Activated CD4-positive, alpha-beta memory T cell treated with anti-CD3 and anti-CD28 coated beads, Interleukin-2, amount 10 ng/mL, durations not matched to agents 7 days and 5 days (primary cell): ENCODE data around the gene EID3. TPM values are rescaled to one million over a fixed set of nuclear protein-coding genes. Genes with fewer than 3 reads are reported as not detected.

Experiments used
- CTCF ChIA-PET: fragments of 350-600 bp; sonication (Branson Sonifier 250); formaldehyde crosslinking; loops from one replicate; lab custom pipeline; 2021; ENCODE audit warnings: antibody characterized with exemption, inconsistent platforms; lab: Charles Lee
- POLR2A ChIA-PET: fragments of 350-600 bp; sonication (Branson Sonifier 250); formaldehyde crosslinking; loops from one replicate; lab custom pipeline; 2021; ENCODE audit warnings: antibody characterized with exemption; lab: Charles Lee
- DNase-seq: peaks from one replicate; pipeline ENCODE4 v3.0.0-alpha.2; 2020
- H3K27ac Mint-ChIP-seq: one replicate; pipeline ENCODE4 v1.8.0; 2021; ENCODE audit warnings: mild to moderate bottlenecking, mixed read lengths
- H3K27me3 Mint-ChIP-seq: one replicate; pipeline ENCODE4 v1.8.0; 2021; ENCODE audit warnings: mixed read lengths
- H3K36me3 Mint-ChIP-seq: one replicate; pipeline ENCODE4 v1.8.0; 2021; ENCODE audit warnings: low read depth, mixed read lengths
- H3K4me1 Mint-ChIP-seq: one replicate; pipeline ENCODE4 v1.8.0; 2021; ENCODE audit warnings: mixed read lengths
- H3K4me3 Mint-ChIP-seq: one replicate; pipeline ENCODE4 v1.8.0; 2021; ENCODE audit warnings: mild to moderate bottlenecking, mixed read lengths
- H3K9me3 Mint-ChIP-seq: one replicate; pipeline ENCODE4 v1.8.0; 2021; ENCODE audit warnings: mixed read lengths
- total RNA-seq, 2 experiments: library from RNA; stranded (reverse); gene quantifications; one replicate each; pipeline ENCODE4 v1.2.3, GENCODE V29; 2021

Gene EID3
- total RNA-seq, 2 experiments from 2014 or later = 3.4 to 4.2 TPM

DNA sequence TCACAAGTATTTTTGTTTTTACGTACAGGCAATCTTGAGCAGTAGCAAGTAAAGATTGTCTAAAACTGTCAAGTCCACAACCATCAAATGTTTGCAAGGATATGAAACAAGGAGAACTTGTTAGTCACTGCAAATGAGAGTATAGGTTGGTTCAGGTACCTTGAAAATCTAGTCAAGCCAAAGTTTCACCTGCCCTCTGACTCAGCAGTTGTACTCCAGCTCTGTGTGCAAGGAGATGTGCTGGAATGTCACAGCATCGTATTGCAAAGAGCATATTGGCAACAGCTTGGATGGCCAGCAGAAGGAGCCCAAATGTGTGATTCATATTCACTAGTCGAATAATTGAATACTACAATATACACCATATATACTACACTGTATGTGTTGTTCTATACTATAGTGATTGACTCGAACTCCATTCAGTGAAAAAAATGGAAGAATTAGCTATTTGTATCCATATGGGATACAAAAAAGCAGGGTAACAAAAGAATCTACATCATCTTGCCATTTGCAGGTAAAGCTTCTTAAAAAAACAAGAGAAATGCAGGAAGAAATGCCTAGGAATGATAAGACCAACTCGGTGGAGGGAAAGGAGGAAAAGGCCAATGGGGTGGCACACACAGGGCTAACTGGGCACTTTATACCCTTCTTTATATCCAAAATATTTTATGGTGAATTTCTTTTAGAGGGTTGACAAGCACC is 44.0 kb downstream of the EID3 start:
- ChIA-PET POLR2A (interaction anchor here (1.0 kb wide), 1 partner anchor 44 kb away, joined by 3 read pairs; the partner anchor contains the start of gene EID3), CTCF (no interaction called here)
- no peak for DNase-seq
- H3K9me3 Mint-ChIP-seq = no peaks in the 10 kb centered on the region
- H3K27me3 Mint-ChIP-seq = no peaks in the 10 kb centered on the region
- no peaks in the 10 kb centered on the region for H3K4me1 Mint-ChIP-seq
- H3K4me3 Mint-ChIP-seq = no peak overlapping the region
- H3K36me3 Mint-ChIP-seq = peaks cover 39% of the 10 kb centered on the region
- no peak overlapping the region for H3K27ac Mint-ChIP-seq

GRCh38 chr12:104348283-104348993 is 44.9 kb downstream of the EID3 start:
- CTCF ChIA-PET = interaction anchor here (0.9 kb wide), 1 partner anchor 10 kb away, joined by 3 read pairs; no protein-coding TSS in a partner anchor
- POLR2A ChIA-PET = interaction anchor here (1.0 kb wide), 1 partner anchor 45 kb away, joined by 3 read pairs; the partner anchor contains the start of gene EID3
- peaks cover 39% of the 10 kb centered on the region for H3K36me3 Mint-ChIP-seq

DNA sequence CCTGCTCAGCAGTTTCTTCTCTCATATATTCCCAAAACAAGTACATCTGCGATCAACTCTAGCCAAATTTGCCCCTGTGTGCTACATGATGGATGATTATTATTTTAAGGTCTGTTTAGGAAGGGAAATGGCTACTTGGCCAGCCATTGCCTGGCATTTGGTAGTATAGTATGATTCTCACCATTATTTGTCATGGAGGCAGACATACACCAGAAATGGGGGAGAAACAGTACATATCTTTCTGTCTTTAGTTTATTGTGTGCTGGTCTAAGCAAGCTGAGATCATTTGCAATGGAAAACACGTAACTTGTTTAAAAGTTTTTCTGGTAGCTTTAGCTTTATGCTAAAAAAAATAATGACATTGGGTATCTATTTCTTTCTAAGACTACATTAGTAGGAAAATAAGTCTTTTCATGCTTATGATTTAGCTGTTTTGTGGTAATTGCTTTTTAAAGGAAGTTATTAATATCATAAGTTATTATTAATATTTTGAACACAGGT is 45.5 kb downstream of the EID3 start:
- ChIA-PET CTCF (interaction anchor here (0.8 to 1.0 kb wide), 3 partner anchors 9 to 133 kb away, joined by 3 read pairs; no protein-coding TSS in a partner anchor), POLR2A (no interaction called here)
- DNase-seq = no peak
- Mint-ChIP-seq H3K36me3 (peaks cover 39% of the 10 kb centered on the region), H3K4me1 (no peaks in the 10 kb centered on the region), H3K27ac (no peak overlapping the region), H3K27me3 (no peaks in the 10 kb centered on the region), H3K4me3 (no peak overlapping the region), H3K9me3 (no peaks in the 10 kb centered on the region)

More at GRCh38 chr12:104348283-104348993, 44.9 kb downstream of the EID3 start:
- DNase-seq = no peak
- Mint-ChIP-seq H3K27ac (no peak overlapping the region), H3K9me3 (no peaks in the 10 kb centered on the region), H3K27me3 (no peaks in the 10 kb centered on the region), H3K4me1 (no peaks in the 10 kb centered on the region), H3K4me3 (no peak overlapping the region)

GRCh38 chr12:104350211-104351056 is 46.9 kb downstream of the EID3 start:
- no peak overlapping the region for H3K4me3 Mint-ChIP-seq
- no peak for DNase-seq
- ChIA-PET POLR2A (interaction anchor here (1.2 kb wide), 1 partner anchor 11 kb away, joined by 3 read pairs; no protein-coding TSS in a partner anchor), CTCF (interaction anchor here (0.8 to 1.0 kb wide), 2 partner anchors 31 to 135 kb away, joined by 3 read pairs; no protein-coding TSS in a partner anchor)
- no peaks in the 10 kb centered on the region for H3K4me1 Mint-ChIP-seq
- H3K36me3 Mint-ChIP-seq = peaks cover 36% of the 10 kb centered on the region
- H3K27me3 Mint-ChIP-seq = no peaks in the 10 kb centered on the region
- H3K9me3 Mint-ChIP-seq = no peaks in the 10 kb centered on the region
- H3K27ac Mint-ChIP-seq = no peak overlapping the region

DNA sequence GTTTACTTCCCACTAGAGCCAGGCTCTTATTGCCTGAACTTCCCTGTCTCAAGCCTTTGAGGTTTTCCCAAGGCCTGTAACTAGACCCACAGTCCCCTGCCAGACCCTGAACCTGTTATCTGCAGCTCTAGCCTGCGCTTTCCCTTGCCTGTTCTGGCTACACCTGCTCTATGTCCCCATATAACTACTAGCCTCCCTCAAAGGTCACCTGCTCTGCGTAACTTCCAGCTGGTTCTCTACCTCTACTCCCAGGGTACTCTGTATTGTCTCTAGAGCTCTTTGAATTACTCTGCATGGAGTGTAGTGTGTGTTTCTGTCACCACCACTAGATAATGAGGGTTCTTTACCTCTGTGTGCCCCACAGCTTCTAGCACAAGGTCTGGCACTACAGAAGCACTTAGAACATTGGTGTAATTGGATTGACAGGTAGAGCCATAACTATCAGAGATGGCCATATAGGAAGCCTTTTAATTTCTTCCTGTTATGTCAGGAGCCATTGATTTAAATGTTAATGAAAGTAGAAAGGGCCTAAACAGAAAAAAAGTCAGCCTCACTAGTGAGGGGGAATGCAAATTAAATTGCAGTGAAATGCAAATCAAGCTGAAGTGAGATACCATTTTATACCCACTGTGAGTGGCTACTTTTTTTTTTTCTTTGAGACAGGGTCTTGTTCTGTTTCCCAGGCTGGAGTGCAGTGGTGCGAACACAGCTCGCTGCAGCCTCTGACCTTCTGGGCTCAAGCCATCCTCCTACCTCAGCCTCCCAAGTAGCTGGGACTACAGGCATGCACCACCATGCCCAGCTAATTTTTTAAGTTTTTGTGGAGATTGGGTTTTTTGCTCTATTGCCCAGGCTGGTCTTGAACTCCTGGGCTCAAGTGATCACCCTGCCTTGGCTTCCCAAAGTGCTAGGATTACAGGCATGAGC is 47.8 kb downstream of the EID3 start:
- Mint-ChIP-seq H3K4me1 (no peaks in the 10 kb centered on the region), H3K9me3 (no peaks in the 10 kb centered on the region), H3K36me3 (peaks cover 34% of the 10 kb centered on the region), H3K27me3 (no peaks in the 10 kb centered on the region), H3K4me3 (no peak overlapping the region), H3K27ac (no peak overlapping the region)
- DNase-seq = no peak
- POLR2A ChIA-PET = interaction anchor here (1.2 kb wide), 2 partner anchors 11 to 12 kb away, joined by 3 read pairs; no protein-coding TSS in a partner anchor
- CTCF ChIA-PET = interaction anchor here (1.5 kb wide), 1 partner anchor 9 kb away, joined by 4 read pairs; no protein-coding TSS in a partner anchor

DNA sequence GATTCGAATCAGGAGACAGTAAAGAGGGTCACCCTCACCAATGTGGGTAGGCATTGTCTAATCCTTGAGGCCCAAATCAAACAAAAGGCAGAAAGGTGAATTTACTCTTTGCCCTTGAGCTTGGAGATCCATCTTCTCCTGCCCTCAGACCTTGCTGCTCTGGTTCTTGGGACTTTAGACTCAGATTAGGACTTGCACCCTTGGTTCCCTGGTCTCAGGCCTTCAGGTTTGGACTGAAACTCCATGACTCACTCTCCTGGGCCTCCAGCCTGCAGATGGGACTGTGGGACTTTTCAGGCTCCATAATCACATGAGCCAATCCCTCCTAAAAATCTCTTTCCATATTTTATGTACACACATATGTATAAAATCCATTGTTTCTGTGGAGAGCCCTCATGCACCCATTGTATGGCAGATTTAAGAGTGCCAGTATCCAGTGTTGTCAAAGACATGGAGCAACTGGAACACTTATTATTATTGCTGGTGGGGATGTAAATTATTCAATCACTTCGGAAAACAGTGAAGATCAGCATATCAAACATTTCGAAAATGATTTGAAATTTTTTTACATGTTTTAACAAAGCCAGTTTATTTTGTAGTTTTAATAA is 48.7 kb downstream of the EID3 start:
- CTCF ChIA-PET = interaction anchor here (1.5 kb wide), 1 partner anchor 8 kb away, joined by 4 read pairs; no protein-coding TSS in a partner anchor
- Mint-ChIP-seq H3K27ac (no peak overlapping the region), H3K4me3 (no peak overlapping the region), H3K27me3 (no peaks in the 10 kb centered on the region), H3K9me3 (no peaks in the 10 kb centered on the region), H3K4me1 (no peaks in the 10 kb centered on the region), H3K36me3 (peaks cover 30% of the 10 kb centered on the region)
- no peak for DNase-seq
- POLR2A ChIA-PET = interaction anchor here (1.2 kb wide), 1 partner anchor 12 kb away, joined by 3 read pairs; no protein-coding TSS in a partner anchor

GRCh38 chr12:104353012-104353981 is 49.8 kb downstream of the EID3 start:
- H3K27ac Mint-ChIP-seq = no peak overlapping the region
- peaks cover 2% of the 10 kb centered on the region for H3K4me1 Mint-ChIP-seq
- ChIA-PET CTCF (no interaction called here), POLR2A (no interaction called here)
- no peak for DNase-seq
- no peaks in the 10 kb centered on the region for H3K9me3 Mint-ChIP-seq
- no peaks in the 10 kb centered on the region for H3K27me3 Mint-ChIP-seq
- H3K4me3 Mint-ChIP-seq = no peak overlapping the region
- peaks cover 19% of the 10 kb centered on the region for H3K36me3 Mint-ChIP-seq

DNA sequence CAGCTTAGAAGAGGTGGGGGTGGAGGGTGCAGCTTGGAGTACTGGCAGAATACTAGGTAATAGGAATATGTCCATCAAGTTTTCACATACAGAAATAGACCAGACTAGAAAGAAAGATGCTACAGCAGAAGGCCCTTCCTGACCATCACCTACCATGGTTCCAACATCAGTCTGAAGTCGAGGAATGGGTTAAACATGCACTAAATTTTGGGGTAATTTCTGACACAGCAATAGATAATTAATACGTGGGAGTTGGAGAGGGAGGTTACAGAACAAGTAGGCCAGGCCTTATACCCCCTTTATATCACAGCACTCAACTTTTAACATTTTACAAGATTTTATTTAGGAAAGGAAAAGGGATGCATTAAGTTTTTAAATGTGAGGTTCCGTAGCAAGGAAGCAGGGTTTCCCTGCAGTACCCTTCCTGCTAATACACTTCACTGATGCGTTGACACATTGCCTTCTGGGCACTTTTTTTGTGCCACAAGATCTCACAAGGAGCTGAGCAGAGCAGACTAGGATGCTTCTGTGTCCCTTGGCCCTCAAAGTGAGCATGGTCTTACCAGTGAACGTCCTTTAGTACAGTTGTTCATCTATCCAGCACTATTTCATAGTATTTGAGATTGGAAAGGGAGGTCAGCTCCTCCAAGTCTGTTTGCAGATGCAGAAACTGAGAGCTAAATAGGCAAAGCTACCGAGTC is 50.8 kb downstream of the EID3 start:
- no peak overlapping the region for H3K4me3 Mint-ChIP-seq
- H3K27me3 Mint-ChIP-seq = no peaks in the 10 kb centered on the region
- peaks cover 2% of the 10 kb centered on the region for H3K4me1 Mint-ChIP-seq
- no peak for DNase-seq
- no peaks in the 10 kb centered on the region for H3K9me3 Mint-ChIP-seq
- POLR2A ChIA-PET = no interaction called here
- CTCF ChIA-PET = no interaction called here
- H3K36me3 Mint-ChIP-seq = peaks cover 11% of the 10 kb centered on the region
- H3K27ac Mint-ChIP-seq = no peak overlapping the region
